Measurements from ENCODE around the gene MAP4K4.

GRCh38 chr2:101677658-101678057 lies 19.8 kb upstream of the MAP4K4 start:
- TF ChIP-seq, protein P1, sequence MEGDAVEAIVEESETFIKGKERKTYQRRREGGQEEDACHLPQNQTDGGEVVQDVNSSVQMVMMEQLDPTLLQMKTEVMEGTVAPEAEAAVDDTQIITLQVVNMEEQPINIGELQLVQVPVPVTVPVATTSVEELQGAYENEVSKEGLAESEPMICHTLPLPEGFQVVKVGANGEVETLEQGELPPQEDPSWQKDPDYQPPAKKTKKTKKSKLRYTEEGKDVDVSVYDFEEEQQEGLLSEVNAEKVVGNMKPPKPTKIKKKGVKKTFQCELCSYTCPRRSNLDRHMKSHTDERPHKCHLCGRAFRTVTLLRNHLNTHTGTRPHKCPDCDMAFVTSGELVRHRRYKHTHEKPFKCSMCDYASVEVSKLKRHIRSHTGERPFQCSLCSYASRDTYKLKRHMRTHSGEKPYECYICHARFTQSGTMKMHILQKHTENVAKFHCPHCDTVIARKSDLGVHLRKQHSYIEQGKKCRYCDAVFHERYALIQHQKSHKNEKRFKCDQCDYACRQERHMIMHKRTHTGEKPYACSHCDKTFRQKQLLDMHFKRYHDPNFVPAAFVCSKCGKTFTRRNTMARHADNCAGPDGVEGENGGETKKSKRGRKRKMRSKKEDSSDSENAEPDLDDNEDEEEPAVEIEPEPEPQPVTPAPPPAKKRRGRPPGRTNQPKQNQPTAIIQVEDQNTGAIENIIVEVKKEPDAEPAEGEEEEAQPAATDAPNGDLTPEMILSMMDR (IDR thresholded peaks at IDR 0.05): no peak
- TF ChIP-seq EZH2 (IDR thresholded peaks at IDR 0.05): no peak
- TF ChIP-seq EZH2phosphoT487 (IDR thresholded peaks at IDR 0.05): no peak

Measured in neural progenitor cell (in vitro differentiated cells).